Measurements from ENCODE around the gene ENOSF1. TPM values are rescaled to one million over a fixed set of nuclear protein-coding genes. Genes with fewer than 3 reads are reported as not detected.

ENOSF1 gene
- total and polyA plus RNA-seq, 10 of the 15 experiments (the other 5 are each of a cell fraction or from before 2014, with no cell fraction given), result 12.5 to 43.3 (median 29.5) TPM

DNA sequence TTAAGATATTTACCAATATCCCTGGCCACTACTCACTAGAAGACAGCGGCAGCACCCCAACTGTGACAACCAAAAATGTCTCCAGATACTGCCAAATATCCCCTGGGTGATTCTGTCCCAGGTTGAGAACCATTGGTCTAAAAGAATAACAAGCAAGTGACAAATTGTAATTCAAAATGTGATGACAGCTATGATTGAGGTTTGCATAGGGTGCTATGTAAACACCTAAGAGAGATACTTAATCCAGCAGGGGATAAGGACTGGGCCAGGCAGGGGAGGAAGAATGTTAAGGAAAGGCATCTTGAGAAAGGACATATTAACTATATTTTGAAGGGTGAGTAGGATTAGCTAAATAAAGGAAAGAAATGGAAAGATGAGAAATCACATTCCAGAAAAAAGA is 38.0 kb upstream of the ENOSF1 start:
- no peak for DNase-seq (ENCODE audit: low read depth, low spot score)
- Histone ChIP-seq H3K79me2 (ENCODE audit: control insufficient read depth, insufficient read depth, low read length) (no peaks in the 10 kb centered on the region), H3K27ac (ENCODE audit: control insufficient read depth, insufficient read depth) (no peak overlapping the region), H3K4me1 (ENCODE audit: control insufficient read depth, insufficient read depth, low read length) (no peaks in the 10 kb centered on the region), H3K36me3 (ENCODE audit: control insufficient read depth in 2 of 2, insufficient read depth in 2 of 2, low read length in 1 of 2) (no peaks in the 10 kb centered on the region; a peak in 2 of 4 replicates), H2AFZ (ENCODE audit: control insufficient read depth, low read depth, low read length) (no peak overlapping the region), H3K4me2 (ENCODE audit: control insufficient read depth, insufficient read depth) (no peak overlapping the region), H4K20me1 (ENCODE audit: control insufficient read depth, insufficient read depth) (no peaks in the 10 kb centered on the region), H3K9me3 (replicated peaks; ENCODE audit: control insufficient read depth, insufficient read depth, low read length) (no peaks in the 10 kb centered on the region), H3K4me3 (no peak overlapping the region), H3K9ac (ENCODE audit: control insufficient read depth, insufficient read depth, low read length) (no peak overlapping the region), H3K27me3 (replicated peaks in 1 of 2; ENCODE audit: control insufficient read depth in 2 of 2, insufficient read depth in 2 of 2, low read length in 1 of 2) (no peaks in the 10 kb centered on the region)
- intact Hi-C loops (cut with micrococcal nuclease; ENCODE audit: unreplicated experiment), result no loop called here
- in situ Hi-C loops (cut with MboI), result no loop called here
- TF ChIP-seq TCF7 (IDR thresholded peaks at IDR 0.05; ENCODE audit: borderline replicate concordance), result no peak
- TF ChIP-seq USF1 (IDR thresholded peaks at IDR 0.05; ENCODE audit: borderline replicate concordance, extremely low read length, insufficient read depth, low read depth, low read length), result no peak
- no peak for TF ChIP-seq HCFC1 (IDR thresholded peaks at IDR 0.05; ENCODE audit: low read length)
- no peak for TF ChIP-seq TARDBP (IDR thresholded peaks at IDR 0.05; ENCODE audit: borderline replicate concordance)
- TF ChIP-seq TBL1XR1 (IDR thresholded peaks at IDR 0.05; ENCODE audit: low read depth, low read length), result no peak
- TF ChIP-seq MYC (IDR thresholded peaks at IDR 0.05; ENCODE audit: insufficient read depth, insufficient read length, insufficient replicate concordance, low read length, severe bottlenecking), result no peak
- WGBS (ENCODE audit: insufficient coverage, insufficient replicate concordance, low lambda C conversion rate, missing lambda C conversion rate), result 100% methylated on average over 1 of the region's 1 CpG
- ChIA-PET POLR2A (interaction anchor here (0.6 kb wide), 1 partner anchor 21 kb away, joined by 3 read pairs; no protein-coding TSS in a partner anchor), RAD21 (ENCODE audit: unreplicated experiment) (interaction anchor here (0.6 kb wide), 1 partner anchor 31 kb away, joined by 4 read pairs; no protein-coding TSS in a partner anchor), CTCF (interaction anchor here (0.6 to 1.2 kb wide), 3 partner anchors 82 to 471 kb away, joined by 3 read pairs; no protein-coding TSS in a partner anchor), SMC1A (ENCODE audit: uncharacterized antibody, unreplicated experiment) (interaction anchor here (0.6 to 1.7 kb wide), 5 partner anchors 12 to 126 kb away, joined by 3 to 4 read pairs (median 4); no protein-coding TSS in a partner anchor)
- no peak for ATAC-seq
- BruUV-seq (replicated peaks), result no TSS peak
- FAIRE-seq, result no peak

Measured in GM12878 (cell line).